Prostate gland (tissue), 2 donors: ENCODE data around the gene KLHL29.

ENCODE experiments used
- CTCF ChIP-seq, 4 experiments: fragments of 200-600 bp in 2 of 4; fragments of 450-650 bp in 2 of 4; sonication (generic) in 2 of 4; IDR thresholded peaks; 1 replicate in 3 of 4; 2 replicates in 1 of 4; pipeline ENCODE4 v1.5.1; 2016 to 2019; ENCODE audit warnings: antibody characterized with exemption in 4 of 4, mild to moderate bottlenecking in 2 of 4, moderate library complexity in 2 of 4
- POLR2AphosphoS5 ChIP-seq: sonication (generic); formaldehyde crosslinking; IDR thresholded peaks from one replicate; pipeline ENCODE4 v1.6.1; 2017; ENCODE audit warnings: antibody characterized with exemption

- TF ChIP-seq CTCF (IDR thresholded peaks at IDR 0.05): no peak
- TF ChIP-seq POLR2AphosphoS5: no peak
Measured at GRCh38 chr2:23363268-23363667, 21.7 kb upstream of the KLHL29 start.
